Measurements from ENCODE around the gene GOLGA6L10.
"Not testable (repeated sequence)": the region's sequence is repeated elsewhere in the genome, so short reads cannot be mapped to it uniquely, and the experiment has no call there.

The GOLGA6L10 gene

GRCh38 chr15:82312586-82313349, 36.5 kb downstream of the GOLGA6L10 start:
- Histone ChIP-seq H3K9ac (ENCODE audit: low read length in 5 of 5) (no peak overlapping the region), H3K36me3 (ENCODE audit: control insufficient read depth in 5 of 5, insufficient read depth in 5 of 5, low read length in 5 of 5) (no peaks in the 10 kb centered on the region), H3K9me3 (ENCODE audit: control insufficient read depth in 5 of 5, low read length in 5 of 5) (peaks cover 0 to 8% (median 0%) of the 10 kb centered on the region in 5 donors), H3K4me1 (ENCODE audit: control insufficient read depth in 5 of 5, insufficient read depth in 5 of 5, low read length in 5 of 5) (no peaks in the 10 kb centered on the region), H3K27me3 (ENCODE audit: control insufficient read depth in 5 of 5, insufficient read depth in 4 of 5, low read length in 5 of 5) (peaks cover 0 to 4% (median 3%) of the 10 kb centered on the region in 5 donors), H3K4me3 (ENCODE audit: low read depth in 1 of 5, low read length in 5 of 5) (no peak overlapping the region), H3K27ac (ENCODE audit: low read depth, low read length) (no peak overlapping the region)

- H3K9ac ChIP-seq (ENCODE audit: low read length in 5 of 5); H3K27ac ChIP-seq (ENCODE audit: low read depth, low read length); H3K27me3 ChIP-seq (ENCODE audit: control insufficient read depth in 5 of 5, insufficient read depth in 4 of 5, low read length in 5 of 5); H3K4me1 ChIP-seq (ENCODE audit: control insufficient read depth in 5 of 5, insufficient read depth in 5 of 5, low read length in 5 of 5); H3K9me3 ChIP-seq (ENCODE audit: control insufficient read depth in 5 of 5, low read length in 5 of 5); H3K4me3 ChIP-seq (ENCODE audit: low read depth in 1 of 5, low read length in 5 of 5); H3K36me3 ChIP-seq (ENCODE audit: control insufficient read depth in 5 of 5, insufficient read depth in 5 of 5, low read length in 5 of 5): not testable (repeated sequence)
Measured at GRCh38 chr15:82311321-82311720, 38.0 kb downstream of the GOLGA6L10 start.

GRCh38 chr15:82309802-82310201, 39.5 kb downstream of the GOLGA6L10 start:
- no peaks in the 10 kb centered on the region for H3K4me1 ChIP-seq (ENCODE audit: control insufficient read depth in 5 of 5, insufficient read depth in 5 of 5, low read length in 5 of 5)

GRCh38 chr15:82307714-82308081, 41.6 kb downstream of the GOLGA6L10 start:
- no peaks in the 10 kb centered on the region for H3K4me1 ChIP-seq (ENCODE audit: control insufficient read depth in 5 of 5, insufficient read depth in 5 of 5, low read length in 5 of 5)
- no peak overlapping the region for H3K9ac ChIP-seq (ENCODE audit: low read length in 5 of 5)
- H3K27me3 ChIP-seq (ENCODE audit: control insufficient read depth in 5 of 5, insufficient read depth in 4 of 5, low read length in 5 of 5), result no peaks in the 10 kb centered on the region
- no peak overlapping the region for H3K27ac ChIP-seq (ENCODE audit: low read depth, low read length)
- no peaks in the 10 kb centered on the region for H3K36me3 ChIP-seq (ENCODE audit: control insufficient read depth in 5 of 5, insufficient read depth in 5 of 5, low read length in 5 of 5)
- H3K4me3 ChIP-seq (ENCODE audit: low read depth in 1 of 5, low read length in 5 of 5), result no peak overlapping the region
- H3K9me3 ChIP-seq (ENCODE audit: control insufficient read depth in 5 of 5, low read length in 5 of 5), result peaks cover 0 to 8% (median 0%) of the 10 kb centered on the region in 5 donors

More at GRCh38 chr15:82309802-82310201, 39.5 kb downstream of the GOLGA6L10 start:
- H3K36me3 ChIP-seq (ENCODE audit: control insufficient read depth in 5 of 5, insufficient read depth in 5 of 5, low read length in 5 of 5), result no peaks in the 10 kb centered on the region
- H3K9me3 ChIP-seq (ENCODE audit: control insufficient read depth in 5 of 5, low read length in 5 of 5), result peaks cover 0 to 8% (median 0%) of the 10 kb centered on the region in 5 donors
- H3K27me3 ChIP-seq (ENCODE audit: control insufficient read depth in 5 of 5, insufficient read depth in 4 of 5, low read length in 5 of 5), result peaks cover 0 to 2% (median 0%) of the 10 kb centered on the region in 5 donors
- H3K9ac ChIP-seq (ENCODE audit: low read length in 5 of 5), result no peak overlapping the region
- H3K4me3 ChIP-seq (ENCODE audit: low read depth in 1 of 5, low read length in 5 of 5), result no peak overlapping the region
- H3K27ac ChIP-seq (ENCODE audit: low read depth, low read length), result no peak overlapping the region

GRCh38 chr15:82306791-82307713, 42.2 kb downstream of the GOLGA6L10 start:
- no peak overlapping the region for H3K27ac ChIP-seq (ENCODE audit: low read depth, low read length)
- H3K9me3 ChIP-seq (ENCODE audit: control insufficient read depth in 5 of 5, low read length in 5 of 5), result peaks cover 0 to 8% (median 0%) of the 10 kb centered on the region in 5 donors
- H3K4me1 ChIP-seq (ENCODE audit: control insufficient read depth in 5 of 5, insufficient read depth in 5 of 5, low read length in 5 of 5), result no peaks in the 10 kb centered on the region
- H3K9ac ChIP-seq (ENCODE audit: low read length in 5 of 5), result no peak overlapping the region
- H3K27me3 ChIP-seq (ENCODE audit: control insufficient read depth in 5 of 5, insufficient read depth in 4 of 5, low read length in 5 of 5), result no peaks in the 10 kb centered on the region
- no peak overlapping the region for H3K4me3 ChIP-seq (ENCODE audit: low read depth in 1 of 5, low read length in 5 of 5)
- no peaks in the 10 kb centered on the region for H3K36me3 ChIP-seq (ENCODE audit: control insufficient read depth in 5 of 5, insufficient read depth in 5 of 5, low read length in 5 of 5)

- H3K36me3 ChIP-seq (ENCODE audit: control insufficient read depth in 5 of 5, insufficient read depth in 5 of 5, low read length in 5 of 5), result no peaks in the 10 kb centered on the region
- no peaks in the 10 kb centered on the region for H3K4me1 ChIP-seq (ENCODE audit: control insufficient read depth in 5 of 5, insufficient read depth in 5 of 5, low read length in 5 of 5)
- H3K27me3 ChIP-seq (ENCODE audit: control insufficient read depth in 5 of 5, insufficient read depth in 4 of 5, low read length in 5 of 5), result peaks cover 0 to 6% (median 0%) of the 10 kb centered on the region in 5 donors
- H3K27ac ChIP-seq (ENCODE audit: low read depth, low read length), result no peak overlapping the region
- no peak overlapping the region for H3K9ac ChIP-seq (ENCODE audit: low read length in 5 of 5)
- H3K4me3 ChIP-seq (ENCODE audit: low read depth in 1 of 5, low read length in 5 of 5), result no peak overlapping the region
- H3K9me3 ChIP-seq (ENCODE audit: control insufficient read depth in 5 of 5, low read length in 5 of 5), result peaks cover 0 to 8% (median 0%) of the 10 kb centered on the region in 5 donors
Measured at GRCh38 chr15:82305621-82306048, 43.6 kb downstream of the GOLGA6L10 start.

GRCh38 chr15:82304778-82305090, 44.5 kb downstream of the GOLGA6L10 start:
- Histone ChIP-seq H3K9ac (ENCODE audit: low read length in 5 of 5) (no peak overlapping the region), H3K27ac (ENCODE audit: low read depth, low read length) (no peak overlapping the region), H3K4me1 (ENCODE audit: control insufficient read depth in 5 of 5, insufficient read depth in 5 of 5, low read length in 5 of 5) (no peaks in the 10 kb centered on the region), H3K4me3 (ENCODE audit: low read depth in 1 of 5, low read length in 5 of 5) (no peak overlapping the region), H3K27me3 (ENCODE audit: control insufficient read depth in 5 of 5, insufficient read depth in 4 of 5, low read length in 5 of 5) (peaks cover 0 to 6% (median 0%) of the 10 kb centered on the region in 5 donors), H3K36me3 (ENCODE audit: control insufficient read depth in 5 of 5, insufficient read depth in 5 of 5, low read length in 5 of 5) (no peaks in the 10 kb centered on the region), H3K9me3 (ENCODE audit: control insufficient read depth in 5 of 5, low read length in 5 of 5) (no peaks in the 10 kb centered on the region)

- no peak overlapping the region for H3K27ac ChIP-seq (ENCODE audit: low read depth, low read length)
- peaks cover 0 to 6% (median 0%) of the 10 kb centered on the region in 5 donors for H3K27me3 ChIP-seq (ENCODE audit: control insufficient read depth in 5 of 5, insufficient read depth in 4 of 5, low read length in 5 of 5)
- H3K4me3 ChIP-seq (ENCODE audit: low read depth in 1 of 5, low read length in 5 of 5), result no peak overlapping the region
- no peaks in the 10 kb centered on the region for H3K36me3 ChIP-seq (ENCODE audit: control insufficient read depth in 5 of 5, insufficient read depth in 5 of 5, low read length in 5 of 5)
- no peaks in the 10 kb centered on the region for H3K9me3 ChIP-seq (ENCODE audit: control insufficient read depth in 5 of 5, low read length in 5 of 5)
- no peak overlapping the region for H3K9ac ChIP-seq (ENCODE audit: low read length in 5 of 5)
- H3K4me1 ChIP-seq (ENCODE audit: control insufficient read depth in 5 of 5, insufficient read depth in 5 of 5, low read length in 5 of 5), result no peaks in the 10 kb centered on the region
Measured at GRCh38 chr15:82303956-82304777, 45.1 kb downstream of the GOLGA6L10 start.

GRCh38 chr15:82301296-82302016, 47.8 kb downstream of the GOLGA6L10 start:
- no peak overlapping the region for H3K4me3 ChIP-seq (ENCODE audit: low read depth in 1 of 5, low read length in 5 of 5)
- H3K36me3 ChIP-seq (ENCODE audit: control insufficient read depth in 5 of 5, insufficient read depth in 5 of 5, low read length in 5 of 5), result no peaks in the 10 kb centered on the region
- H3K27ac ChIP-seq (ENCODE audit: low read depth, low read length), result no peak overlapping the region
- H3K9ac ChIP-seq (ENCODE audit: low read length in 5 of 5), result no peak overlapping the region
- H3K9me3 ChIP-seq (ENCODE audit: control insufficient read depth in 5 of 5, low read length in 5 of 5), result no peaks in the 10 kb centered on the region
- no peaks in the 10 kb centered on the region for H3K4me1 ChIP-seq (ENCODE audit: control insufficient read depth in 5 of 5, insufficient read depth in 5 of 5, low read length in 5 of 5)
- H3K27me3 ChIP-seq (ENCODE audit: control insufficient read depth in 5 of 5, insufficient read depth in 4 of 5, low read length in 5 of 5), result peaks cover 0 to 16% (median 4%) of the 10 kb centered on the region in 5 donors

Data from subcutaneous abdominal adipose tissue (tissue), 5 donors.